ENCODE results near the gene PTPN14. TPM values are rescaled to one million over a fixed set of nuclear protein-coding genes. Genes with fewer than 3 reads are reported as not detected.

Gene PTPN14
- total RNA-seq, 4 donors from 2014 or later = 4.5 to 9.7 (median 7.1) TPM

DNA sequence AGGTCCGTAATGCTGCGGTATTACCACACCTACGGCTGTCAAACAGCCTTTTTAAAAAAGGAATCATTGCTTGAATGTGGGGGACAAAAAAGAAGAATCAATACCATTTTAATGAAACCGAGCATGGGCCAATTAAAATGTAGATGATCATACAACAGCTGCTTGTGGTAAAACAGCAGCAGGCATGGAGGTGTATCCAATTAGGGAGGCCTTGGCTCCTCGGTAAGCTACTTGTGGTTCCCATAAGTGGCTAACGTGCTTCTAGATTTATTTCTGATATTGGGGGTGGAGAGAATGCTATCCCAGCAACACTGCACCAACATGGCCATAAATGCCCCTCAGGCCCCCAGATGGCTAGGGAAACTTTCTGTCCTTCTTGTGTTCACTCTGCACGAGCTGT, 1.8 kb downstream of the PTPN14 start:
- 79% methylated on average over 5 to 7 of the region's 7 CpGs for WGBS, 2 donors (ENCODE audit: low coverage in 1 of 2)
- Histone ChIP-seq H3K9me3 (no peaks in the 10 kb centered on the region), H3K4me3 (peak overlapping the region in 2 of 4 donors; percentile 63 to 78), H3K36me3 (no peaks in the 10 kb centered on the region), H3K27ac (peak overlapping the region; percentile 90 to 98 (median 94)), H3K4me1 (peaks cover 0 to 38% (median 9%) of the 10 kb centered on the region in 4 donors), H3K27me3 (peaks cover 12% of the 10 kb centered on the region)
- no peak for DNase-seq
- intact Hi-C loops (cut with DNase I; ENCODE audit: low total_unique reads) = no loop called here
- in situ Hi-C loops (cut with MboI; ENCODE audit: low pct_ligation_motif_present in 1 of 4, low pct_unique_long_range_greater_than_20kb in 1 of 4, low sequenced_read_pairs in 3 of 4) = no loop called here
- no peak for TF ChIP-seq POLR2A (IDR thresholded peaks at IDR 0.05)
- TF ChIP-seq EP300 (IDR thresholded peaks at IDR 0.05; ENCODE audit: low read depth) = no peak
- no peak for TF ChIP-seq POLR2AphosphoS5 (IDR thresholded peaks at IDR 0.05)
- TF ChIP-seq CTCF (IDR thresholded peaks at IDR 0.05) = no peak

DNA sequence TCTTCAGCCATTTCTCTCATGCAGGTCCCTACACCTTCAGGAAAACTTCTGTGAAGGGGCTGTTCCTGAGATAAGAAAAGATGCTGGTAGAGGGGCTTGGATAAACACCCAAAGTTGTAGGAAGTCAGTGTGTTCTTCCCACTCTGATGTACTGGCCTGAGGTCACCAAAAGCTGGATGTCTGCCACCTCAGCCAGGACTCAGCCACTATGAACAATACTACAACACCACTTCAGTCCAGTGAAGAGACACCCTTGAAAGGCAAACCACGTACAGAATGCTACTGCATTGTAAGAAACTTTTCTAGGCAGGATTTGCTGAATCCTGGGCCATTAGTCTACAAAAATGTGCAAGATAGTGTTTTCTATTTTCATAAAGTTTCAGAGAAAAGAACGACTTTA, 2.4 kb downstream of the PTPN14 start:
- TF ChIP-seq POLR2AphosphoS5 (IDR thresholded peaks at IDR 0.05) (no peak), EP300 (IDR thresholded peaks at IDR 0.05; ENCODE audit: low read depth) (no peak), CTCF (IDR thresholded peaks at IDR 0.05) (no peak), POLR2A (IDR thresholded peaks at IDR 0.05) (no peak)
- Histone ChIP-seq H3K27ac (no peak overlapping the region), H3K36me3 (no peaks in the 10 kb centered on the region), H3K4me3 (no peak overlapping the region), H3K27me3 (peaks cover 12% of the 10 kb centered on the region), H3K9me3 (no peaks in the 10 kb centered on the region), H3K4me1 (peaks cover 0 to 38% (median 9%) of the 10 kb centered on the region in 4 donors)
- no peak for DNase-seq
- in situ Hi-C loops (cut with MboI; ENCODE audit: low pct_ligation_motif_present in 1 of 4, low pct_unique_long_range_greater_than_20kb in 1 of 4, low sequenced_read_pairs in 3 of 4) (no loop called here), intact Hi-C loops (cut with DNase I; ENCODE audit: low total_unique reads) (no loop called here)
- 46 to 71% methylated on average over 2 of the region's 2 CpGs for WGBS, 2 donors (ENCODE audit: low coverage in 1 of 2)

GRCh38 chr1:214548271-214548670, 3.1 kb downstream of the PTPN14 start:
- Histone ChIP-seq H3K4me1 (peaks cover 0 to 38% (median 9%) of the 10 kb centered on the region in 4 donors), H3K9me3 (no peaks in the 10 kb centered on the region), H3K4me3 (no peak overlapping the region), H3K36me3 (no peaks in the 10 kb centered on the region), H3K27ac (no peak overlapping the region), H3K27me3 (peaks cover 12% of the 10 kb centered on the region)
- TF ChIP-seq EP300 (IDR thresholded peaks at IDR 0.05; ENCODE audit: low read depth) (no peak), CTCF (IDR thresholded peaks at IDR 0.05) (no peak), POLR2AphosphoS5 (IDR thresholded peaks at IDR 0.05) (no peak), POLR2A (IDR thresholded peaks at IDR 0.05) (no peak)
- in situ Hi-C loops (cut with MboI; ENCODE audit: low pct_ligation_motif_present in 1 of 4, low pct_unique_long_range_greater_than_20kb in 1 of 4, low sequenced_read_pairs in 3 of 4) (no loop called here), intact Hi-C loops (cut with DNase I; ENCODE audit: low total_unique reads) (no loop called here)
- 65 to 92% methylated on average over 4 of the region's 4 CpGs for WGBS, 2 donors (ENCODE audit: low coverage in 1 of 2)
- no peak for DNase-seq

- in situ Hi-C loops (cut with MboI; ENCODE audit: low pct_ligation_motif_present in 1 of 4, low pct_unique_long_range_greater_than_20kb in 1 of 4, low sequenced_read_pairs in 3 of 4) (no loop called here), intact Hi-C loops (cut with DNase I; ENCODE audit: low total_unique reads) (no loop called here)
- H3K36me3 ChIP-seq = no peaks in the 10 kb centered on the region
- peaks cover 12% of the 10 kb centered on the region for H3K27me3 ChIP-seq
- H3K9me3 ChIP-seq = no peaks in the 10 kb centered on the region
- TF ChIP-seq CTCF (IDR thresholded peaks at IDR 0.05) = no peak
- no peak for TF ChIP-seq EP300 (IDR thresholded peaks at IDR 0.05; ENCODE audit: low read depth)
- no peak for TF ChIP-seq POLR2A (IDR thresholded peaks at IDR 0.05)
- no peak for TF ChIP-seq POLR2AphosphoS5 (IDR thresholded peaks at IDR 0.05)
- no peak overlapping the region for H3K27ac ChIP-seq
- H3K4me1 ChIP-seq = peaks cover 0 to 37% (median 9%) of the 10 kb centered on the region in 4 donors
- no peak overlapping the region for H3K4me3 ChIP-seq
- DNase-seq = no peak
Measured at GRCh38 chr1:214547747-214548146, 3.7 kb downstream of the PTPN14 start.

All from transverse colon (tissue), 4 donors.